ENCODE measurements around the gene ZNF57.

DNA sequence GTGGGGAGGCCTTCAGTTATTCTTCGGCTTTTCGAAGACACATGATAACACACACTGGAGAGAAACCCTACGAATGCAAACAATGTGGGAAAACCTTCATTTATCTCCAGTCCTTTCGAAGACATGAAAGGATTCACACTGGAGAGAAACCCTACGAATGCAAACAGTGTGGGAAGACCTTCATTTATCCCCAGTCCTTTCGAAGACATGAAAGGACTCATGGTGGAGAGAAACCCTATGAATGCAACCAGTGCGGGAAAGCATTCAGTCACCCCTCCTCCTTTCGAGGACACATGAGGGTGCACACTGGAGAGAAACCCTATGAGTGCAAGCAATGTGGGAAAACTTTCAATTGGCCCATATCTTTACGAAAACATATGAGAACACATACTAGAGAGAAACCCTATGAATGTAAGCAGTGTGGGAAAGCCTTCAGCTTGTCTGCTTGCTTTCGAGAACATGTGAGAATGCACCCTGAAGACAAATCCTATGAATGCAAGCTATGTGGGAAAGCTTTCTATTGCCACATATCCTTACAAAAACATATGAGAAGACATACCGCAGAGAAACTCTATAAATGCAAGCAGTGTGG, 47.6 kb upstream of the ZNF57 start:
- TF ChIP-seq, protein P1, sequence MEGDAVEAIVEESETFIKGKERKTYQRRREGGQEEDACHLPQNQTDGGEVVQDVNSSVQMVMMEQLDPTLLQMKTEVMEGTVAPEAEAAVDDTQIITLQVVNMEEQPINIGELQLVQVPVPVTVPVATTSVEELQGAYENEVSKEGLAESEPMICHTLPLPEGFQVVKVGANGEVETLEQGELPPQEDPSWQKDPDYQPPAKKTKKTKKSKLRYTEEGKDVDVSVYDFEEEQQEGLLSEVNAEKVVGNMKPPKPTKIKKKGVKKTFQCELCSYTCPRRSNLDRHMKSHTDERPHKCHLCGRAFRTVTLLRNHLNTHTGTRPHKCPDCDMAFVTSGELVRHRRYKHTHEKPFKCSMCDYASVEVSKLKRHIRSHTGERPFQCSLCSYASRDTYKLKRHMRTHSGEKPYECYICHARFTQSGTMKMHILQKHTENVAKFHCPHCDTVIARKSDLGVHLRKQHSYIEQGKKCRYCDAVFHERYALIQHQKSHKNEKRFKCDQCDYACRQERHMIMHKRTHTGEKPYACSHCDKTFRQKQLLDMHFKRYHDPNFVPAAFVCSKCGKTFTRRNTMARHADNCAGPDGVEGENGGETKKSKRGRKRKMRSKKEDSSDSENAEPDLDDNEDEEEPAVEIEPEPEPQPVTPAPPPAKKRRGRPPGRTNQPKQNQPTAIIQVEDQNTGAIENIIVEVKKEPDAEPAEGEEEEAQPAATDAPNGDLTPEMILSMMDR (IDR thresholded peaks at IDR 0.05; ENCODE audit: insufficient read depth, low read length, poor library complexity, severe bottlenecking) = no peak
- no peak for TF ChIP-seq EZH2phosphoT487 (conservative IDR thresholded peaks at IDR 0.05; ENCODE audit: low read length)

Data from SU-DHL-6 (cell line).